HepG2 (cell line): Measurements from ENCODE around the gene ZMYND8. TPM values are rescaled to one million over a fixed set of nuclear protein-coding genes. Genes with fewer than 3 reads are reported as not detected.

Experiments used
- ATAC-seq: fragments of 200-7000 bp; cut with Tn5 transposase; 3 replicates; pipeline ENCODE4 v1.9.1; 2020; ENCODE audit warnings: mild to moderate bottlenecking, moderate library complexity
- BruUV-seq: library from RNA; stranded (reverse); fragments of 400-500 nt; replicated peaks from 2 replicates; lab custom pipeline; 2021; lab: Mats Ljungman, UMichigan
- CTCF ChIA-PET: fragments of 300-600 bp; formaldehyde crosslinking; extraction: SDS; loops from one replicate; lab custom pipeline; 2021; ENCODE audit warnings: low total read pairs, inconsistent platforms, low intra/inter-chr PET ratio; lab: Yijun Ruan, JAX
- POLR2A ChIA-PET: fragments of 350-600 bp; sonication (Branson Sonifier 250); formaldehyde crosslinking; loops from one replicate; lab custom pipeline; 2020; ENCODE audit warnings: antibody characterized with exemption, inconsistent platforms; lab: Yijun Ruan, JAX
- DNase-seq: peaks from one replicate; pipeline ENCODE4 v3.0.0-alpha.2; 2015; ENCODE audit warnings: low spot score
- FAIRE-seq: peaks from 3 replicates; lab custom pipeline; 2011; peaks lifted over from hg19 to GRCh38; lab: Jason Lieb, UNC
- H2AFZ ChIP-seq: one replicate; pipeline ENCODE4 v1.6.1; 2011; ENCODE audit warnings: low read length, inconsistent platforms
- H3K27ac ChIP-seq: fragments of 300-600 bp; 3 replicates; pipeline ENCODE4 v1.8.0; 2011; ENCODE audit warnings: mixed run types, mild to moderate bottlenecking, mixed read lengths, low read length, inconsistent platforms; ENCODE audit not compliant: insufficient read depth; ENCODE audit errors: extremely low read length
- H3K27me3 ChIP-seq, 2 experiments: fragments of 200-600 bp in 1 of 2; 2 replicates in 1 of 2; 3 replicates in 1 of 2; pipeline versions ENCODE4 v1.6.0 to v1.8.0; 2011; ENCODE audit warnings: low read length in 2 of 2, mild to moderate bottlenecking in 2 of 2, moderate library complexity in 2 of 2, inconsistent platforms in 1 of 2; ENCODE audit not compliant: insufficient read depth in 2 of 2, control insufficient read depth in 1 of 2
- H3K36me3 ChIP-seq, 2 experiments: fragments of 200-600 bp in 1 of 2; replicated peaks in 1 of 2; 2 replicates in 1 of 2; 3 replicates in 1 of 2; pipeline versions ENCODE4 v1.5.1 to v1.8.0; 2011; ENCODE audit warnings: low read length in 2 of 2, inconsistent platforms in 1 of 2; ENCODE audit not compliant: insufficient read depth in 2 of 2, control insufficient read depth in 1 of 2
- H3K4me1 ChIP-seq: 2 replicates; pipeline ENCODE4 v1.5.1; 2012; ENCODE audit warnings: low read length, inconsistent platforms; ENCODE audit not compliant: insufficient read depth
- H3K4me2 ChIP-seq: 2 replicates; pipeline ENCODE4 v1.6.0; 2011; ENCODE audit warnings: low read depth, low read length, inconsistent platforms
- H3K4me3 ChIP-seq, 3 experiments: fragments of 200-600 bp in 1 of 3; sonication (generic), shearing (Covaris generic) in 1 of 3; replicated peaks in 1 of 3; 2 replicates each; pipeline ENCODE4 v1.5.1; 2011 to 2016; ENCODE audit warnings: low read length in 3 of 3, inconsistent platforms in 2 of 3, low read depth in 2 of 3, mild to moderate bottlenecking in 2 of 3, control low read depth in 1 of 3, mixed read lengths in 1 of 3; ENCODE audit not compliant: insufficient read depth in 1 of 3
- H3K79me2 ChIP-seq: one replicate; pipeline ENCODE4 v1.6.1; 2011; ENCODE audit warnings: low read length, inconsistent platforms; ENCODE audit not compliant: insufficient read depth
- H3K9ac ChIP-seq: 2 replicates; pipeline ENCODE4 v1.6.0; 2011; ENCODE audit warnings: mild to moderate bottlenecking, low read depth, low read length, inconsistent platforms; ENCODE audit not compliant: insufficient read depth
- H3K9me3 ChIP-seq: 2 replicates; pipeline ENCODE4 v1.5.1; 2012; ENCODE audit warnings: mild to moderate bottlenecking, low read length
- H4K20me1 ChIP-seq: 2 replicates; pipeline ENCODE4 v1.6.0; 2011; ENCODE audit warnings: inconsistent platforms, mild to moderate bottlenecking, low read length, moderate library complexity; ENCODE audit not compliant: insufficient read depth
- DNMT1 ChIP-seq: sonication (generic); formaldehyde crosslinking; IDR thresholded peaks from 2 replicates; pipeline ENCODE4 v1.5.1; 2020; ENCODE audit warnings: mild to moderate bottlenecking, missing genetic modification reagents
- HNF4G ChIP-seq, 2 experiments: sonication (generic) in 1 of 2; formaldehyde crosslinking in 1 of 2; IDR thresholded peaks; 2 replicates each; pipeline versions ENCODE4 v1.4.0 to v1.6.1; 2011 to 2020; ENCODE audit warnings: borderline replicate concordance in 2 of 2, low read depth in 2 of 2, mild to moderate bottlenecking in 2 of 2, low read length in 1 of 2, missing genetic modification reagents in 1 of 2, moderate library complexity in 1 of 2
- IRX3 ChIP-seq: sonication (generic); formaldehyde crosslinking; IDR thresholded peaks from 2 replicates; pipeline ENCODE4 v1.8.1; 2023; ENCODE audit warnings: mild to moderate bottlenecking, low read depth, missing genetic modification reagents, borderline replicate concordance
- NFIB ChIP-seq: sonication (generic); formaldehyde crosslinking; IDR thresholded peaks from 2 replicates; pipeline ENCODE4 v1.9.0; 2021; ENCODE audit warnings: missing genetic modification reagents, mild to moderate bottlenecking, borderline replicate concordance
- SMARCC2 ChIP-seq: fragments of 450-650 bp; IDR thresholded peaks from 2 replicates; pipeline ENCODE4 v1.6.1; 2017; ENCODE audit warnings: antibody characterized with exemption, mild to moderate bottlenecking
- ZNF101 ChIP-seq: sonication (generic); formaldehyde crosslinking; IDR thresholded peaks from 2 replicates; pipeline ENCODE4 v1.4.0; 2020; ENCODE audit warnings: mild to moderate bottlenecking, low read depth, missing genetic modification reagents, borderline replicate concordance
- ZNF44 ChIP-seq: sonication (generic); formaldehyde crosslinking; IDR thresholded peaks from 2 replicates; pipeline ENCODE4 v1.5.1; 2020; ENCODE audit warnings: mild to moderate bottlenecking, missing genetic modification reagents
- ZNF746 ChIP-seq: sonication (generic); formaldehyde crosslinking; IDR thresholded peaks from 2 replicates; pipeline ENCODE4 v1.8.0; 2022; ENCODE audit warnings: mild to moderate bottlenecking, missing genetic modification reagents
- WGBS: methylation state at CpG from one replicate; pipeline ENCODE4 v1.1.6; 2017; ENCODE audit warnings: low lambda C conversion rate; 5-methylcytosine and 5-hydroxymethylcytosine counted together
- in situ Hi-C: cut with HindIII; loops from 2 replicates; pipeline ENCODE4 v1.10.0; 2017; ENCODE audit warnings: low pct_unique_long_range_greater_than_20kb; ENCODE audit not compliant: extremely low pct_ligation_motif_present
- intact Hi-C: fragments of 100-400 bp; cut with micrococcal nuclease; formaldehyde crosslinking; loops from one replicate; pipeline ENCODE4 v1.10.0; 2022; ENCODE audit not compliant: unreplicated experiment
- polyA plus RNA-seq, 8 experiments: library from polyadenylated mRNA; depleted of rRNA in 3 of 8; stranded (reverse) in 7 of 8; unstranded in 1 of 8; fragments of >200 nt; fragmentation: Illumina TruSeq in 4 of 8; extraction: Trizol in 4 of 8; gene quantifications; 2 replicates each; pipeline versions ENCODE4 v1.2.1 to v1.2.3, GENCODE V29; 2011 to 2016; ENCODE audit warnings: low read depth in 4 of 8, missing spikeins in 1 of 8, mixed read lengths in 1 of 8; ENCODE audit not compliant: insufficient read depth in 1 of 8
- total RNA-seq, 5 experiments: library from RNA; depleted of rRNA; stranded (reverse); fragments of >200 nt; fragmentation: Illumina TruSeq; extraction: Trizol; gene quantifications; 2 replicates each; pipeline ENCODE4 v1.2.3, GENCODE V29; 2016; ENCODE audit warnings: low read depth in 1 of 5
- TF ChIP-seq, protein P1 (sequence below): sonication (generic); formaldehyde crosslinking; IDR thresholded peaks from 2 replicates; pipeline ENCODE4 v1.8.0; 2022; ENCODE audit warnings: mild to moderate bottlenecking, missing genetic modification reagents, moderate library complexity

ZMYND8 gene
- total and polyA plus RNA-seq, 2 of the 13 experiments (the other 11 are each of a cell fraction or from before 2014, with no cell fraction given), result 53.9 to 84.7 TPM

DNA sequence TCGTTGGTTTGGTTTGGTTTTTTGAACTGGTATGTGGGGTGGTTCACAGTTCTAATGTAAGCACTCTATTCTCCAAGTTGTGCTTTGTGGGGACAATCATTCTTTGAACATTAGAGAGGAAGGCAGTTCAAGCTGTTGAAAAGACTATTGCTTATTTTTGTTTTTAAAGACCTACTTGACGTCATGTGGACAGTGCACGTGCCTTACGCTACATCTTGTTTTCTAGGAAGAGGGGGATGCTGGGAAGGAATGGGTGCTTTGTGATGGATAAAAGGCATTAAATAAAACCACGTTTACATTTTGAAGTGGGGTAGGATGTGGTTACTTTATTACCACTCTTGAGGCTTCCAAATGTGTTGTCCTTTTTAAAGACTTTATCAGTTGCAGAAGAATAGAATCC is 168.0 kb downstream of the ZMYND8 start:
- DNase-seq, result no peak
- no peak overlapping the region for H2AFZ ChIP-seq
- POLR2A ChIA-PET, result no interaction called here
- in situ Hi-C loops, result no loop called here
- no peak overlapping the region for H3K9ac ChIP-seq
- FAIRE-seq, result no peak
- H3K9me3 ChIP-seq, result no peaks in the 10 kb centered on the region
- no peaks in the 10 kb centered on the region for H3K79me2 ChIP-seq
- H3K27me3 ChIP-seq, result peaks cover 0 to 34% of the 10 kb centered on the region in 2 experiments; a peak in 2 of 5 replicates
- H3K27ac ChIP-seq, result no peak overlapping the region
- no TSS peak for BruUV-seq
- H4K20me1 ChIP-seq, result no peaks in the 10 kb centered on the region
- no peak overlapping the region for H3K4me3 ChIP-seq
- peaks cover 8% of the 10 kb centered on the region for H3K4me1 ChIP-seq
- peak overlapping the region; percentile 38; the same call in 1 of the 2 replicates for H3K4me2 ChIP-seq
- TF ChIP-seq ZNF44 (no peak), SMARCC2 (no peak), DNMT1 (CRISPR knock-in tag) (no peak), IRX3 (CRISPR knock-in tag) (no peak), HNF4G (IDR thresholded peaks at IDR 0.05; ENCODE audit: borderline replicate concordance, low read depth, low read length) (no peak), HNF4G (CRISPR knock-in tag; IDR thresholded peaks at IDR 0.05; ENCODE audit: borderline replicate concordance, low read depth) (no peak), ZNF101 (CRISPR knock-in tag) (no peak), NFIB (no peak), ZNF746 (CRISPR knock-in tag) (no peak)
- TF ChIP-seq, protein P1, sequence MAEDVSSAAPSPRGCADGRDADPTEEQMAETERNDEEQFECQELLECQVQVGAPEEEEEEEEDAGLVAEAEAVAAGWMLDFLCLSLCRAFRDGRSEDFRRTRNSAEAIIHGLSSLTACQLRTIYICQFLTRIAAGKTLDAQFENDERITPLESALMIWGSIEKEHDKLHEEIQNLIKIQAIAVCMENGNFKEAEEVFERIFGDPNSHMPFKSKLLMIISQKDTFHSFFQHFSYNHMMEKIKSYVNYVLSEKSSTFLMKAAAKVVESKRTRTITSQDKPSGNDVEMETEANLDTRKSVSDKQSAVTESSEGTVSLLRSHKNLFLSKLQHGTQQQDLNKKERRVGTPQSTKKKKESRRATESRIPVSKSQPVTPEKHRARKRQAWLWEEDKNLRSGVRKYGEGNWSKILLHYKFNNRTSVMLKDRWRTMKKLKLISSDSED, result no peak
- TF ChIP-seq, all 625 proteins: peak for 0
- CTCF ChIA-PET, result no interaction called here
- no peaks in the 10 kb centered on the region for H3K36me3 ChIP-seq
- ATAC-seq, result no peak
- intact Hi-C loops, result no loop called here
- 43% methylated on average over 5 of the region's 5 CpGs for WGBS
